Stimulated activated CD4-positive, alpha-beta T cell treated with anti-CD3 and anti-CD28 coated beads, Interleukin-4, amount 100 ng/mL, for 24 hours (primary cell): ENCODE results near the gene HNRNPF.
"Not testable (repeated sequence)": the region's sequence is repeated elsewhere in the genome, so short reads cannot be mapped to it uniquely, and the experiment has no call there.

Source experiments
- DNase-seq: peaks from one replicate; pipeline ENCODE4 v3.0.0-alpha.2; 2020

The HNRNPF gene

GRCh38 chr10:43342279-43343125 lies 66.5 kb downstream of the HNRNPF start:
- no peak for DNase-seq

DNA sequence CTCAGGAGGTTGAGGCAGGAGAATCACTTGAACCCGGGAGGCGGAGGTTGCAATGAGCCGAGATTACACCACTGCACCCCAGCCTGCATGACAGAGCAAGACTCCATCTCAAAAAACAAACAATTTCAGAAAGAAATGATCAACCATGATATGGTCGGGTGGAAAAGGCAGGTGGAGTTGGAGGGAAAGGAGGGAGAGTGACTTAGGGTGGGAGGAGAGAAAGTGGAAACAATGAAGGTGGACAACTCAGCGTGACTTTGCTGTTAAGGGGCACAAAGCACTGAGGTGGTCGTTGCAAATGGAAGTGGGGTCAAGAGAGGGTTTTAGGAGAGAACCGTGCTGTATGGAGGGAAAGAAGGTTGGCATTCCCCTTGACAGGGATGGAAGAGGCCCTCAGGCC lies 67.5 kb downstream of the HNRNPF start:
- DNase-seq, result no peak

- DNase-seq, result no peak
Measured at GRCh38 chr10:43340619-43341018, 68.4 kb downstream of the HNRNPF start.

GRCh38 chr10:43340101-43340500 lies 68.9 kb downstream of the HNRNPF start:
- no peak for DNase-seq

GRCh38 chr10:43339136-43339535 lies 69.8 kb downstream of the HNRNPF start:
- DNase-seq, result no peak

- no peak for DNase-seq
Measured at GRCh38 chr10:43338117-43338516, 70.9 kb downstream of the HNRNPF start.

DNA sequence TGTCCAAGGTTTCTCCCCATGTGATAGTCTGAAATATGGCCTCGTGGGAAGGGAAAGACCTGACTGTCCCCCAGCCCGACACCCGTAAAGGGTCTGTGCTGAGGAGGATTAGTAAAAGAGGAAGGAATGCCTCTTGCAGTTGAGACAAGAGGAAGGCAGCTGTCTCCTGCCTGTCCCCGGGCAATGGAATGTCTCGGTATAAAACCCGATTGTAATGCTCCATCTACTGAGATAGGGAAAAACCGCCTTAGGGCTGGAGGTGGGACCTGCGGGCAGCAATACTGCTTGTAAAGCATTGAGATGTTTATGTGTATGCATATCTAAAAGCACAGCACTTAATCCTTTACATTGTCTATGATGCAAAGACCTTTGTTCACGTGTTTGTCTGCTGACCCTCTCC lies 71.5 kb downstream of the HNRNPF start:
- DNase-seq, result not testable (repeated sequence)

DNA sequence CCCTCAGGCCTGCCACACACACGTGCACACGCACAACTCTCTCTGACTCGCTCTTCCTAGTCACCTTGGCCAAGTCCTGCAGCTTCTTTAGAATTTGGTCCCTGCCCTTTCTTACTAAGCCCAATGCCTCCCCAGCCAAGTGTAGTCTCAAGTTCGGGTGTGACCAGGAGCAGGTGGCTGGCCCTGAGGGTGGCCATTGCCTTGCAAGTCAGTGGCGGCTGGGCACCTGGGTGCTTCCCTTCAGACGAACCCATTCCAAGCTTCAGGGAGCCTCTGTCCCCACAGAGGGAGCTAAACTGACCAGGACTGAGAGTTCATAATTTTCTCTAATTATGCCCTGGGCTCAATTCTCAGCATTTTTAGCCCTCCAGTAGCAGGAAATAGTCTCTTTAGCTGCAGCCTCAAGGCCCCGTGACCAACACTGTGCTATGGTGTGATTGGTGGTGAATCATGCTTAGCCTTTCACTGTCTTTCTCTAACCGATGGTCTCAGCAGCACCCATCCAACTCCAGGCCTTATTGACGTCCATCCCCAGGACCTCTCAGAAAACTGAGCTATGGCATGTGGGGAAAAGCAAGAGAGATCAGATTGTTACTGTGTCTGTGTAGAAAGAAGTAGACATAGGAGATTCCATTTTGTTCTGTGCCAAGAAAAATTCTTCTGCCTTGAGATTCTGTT lies 72.2 kb downstream of the HNRNPF start:
- DNase-seq, result no peak

DNA sequence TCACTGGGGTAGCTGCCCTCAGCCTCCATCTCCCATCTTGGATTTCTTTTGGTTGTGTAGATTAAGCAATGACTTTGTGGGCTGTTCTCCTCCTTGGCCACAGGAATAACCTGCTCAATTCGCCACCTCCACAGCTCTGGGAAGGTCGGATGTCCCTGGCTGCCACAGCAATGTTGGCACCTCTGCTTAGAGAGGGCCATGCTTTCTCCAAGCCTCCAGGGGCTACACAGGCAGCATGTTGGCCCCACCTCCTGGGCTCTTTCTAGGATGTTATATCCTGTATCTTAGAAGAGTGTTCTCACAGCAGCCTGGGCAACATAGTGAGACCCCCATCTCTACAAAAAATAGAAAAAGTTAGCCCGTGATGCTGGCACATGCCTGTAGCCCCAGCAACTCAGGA lies 72.9 kb downstream of the HNRNPF start:
- DNase-seq, result no peak
